Activated naive CD8-positive, alpha-beta T cell treated with anti-CD3 and anti-CD28 coated beads, Interleukin-2, amount 10 ng/mL, durations not matched to agents 7 days and 5 days (primary cell): ENCODE measurements around the gene MPV17L. TPM values are rescaled to one million over a fixed set of nuclear protein-coding genes. Genes with fewer than 3 reads are reported as not detected.
"Not testable (repeated sequence)": the region's sequence is repeated elsewhere in the genome, so short reads cannot be mapped to it uniquely, and the experiment has no call there.

Experiments used
- ATAC-seq: fragments of 150-1000 bp; cut with Tn5 transposase; one replicate; pipeline ENCODE4 v1.10.0; 2021; ENCODE audit warnings: low read depth, moderate library complexity
- POLR2A ChIA-PET: fragments of 350-600 bp; sonication (Branson Sonifier 250); formaldehyde crosslinking; loops from one replicate; lab custom pipeline; 2021; ENCODE audit warnings: antibody characterized with exemption; lab: Charles Lee
- DNase-seq: peaks from one replicate; pipeline ENCODE4 v3.0.0; 2021
- H3K27ac Mint-ChIP-seq: one replicate; pipeline ENCODE4 v1.8.0; 2022; ENCODE audit warnings: mild to moderate bottlenecking, mixed read lengths
- H3K27me3 Mint-ChIP-seq: one replicate; pipeline ENCODE4 v1.8.0; 2022; ENCODE audit warnings: mild to moderate bottlenecking, moderate library complexity, mixed read lengths
- H3K36me3 Mint-ChIP-seq: one replicate; pipeline ENCODE4 v1.8.0; 2021; ENCODE audit warnings: mild to moderate bottlenecking, mixed read lengths
- H3K4me1 Mint-ChIP-seq: one replicate; pipeline ENCODE4 v1.8.0; 2021; ENCODE audit warnings: mixed read lengths
- H3K4me3 Mint-ChIP-seq: one replicate; pipeline ENCODE4 v1.8.0; 2022; ENCODE audit warnings: mild to moderate bottlenecking, moderate library complexity, mixed read lengths
- H3K9me3 Mint-ChIP-seq: one replicate; pipeline ENCODE4 v1.8.0; 2021; ENCODE audit warnings: mixed read lengths
- total RNA-seq, 2 experiments: library from RNA; stranded (reverse); gene quantifications; one replicate each; pipeline ENCODE4 v1.2.3, GENCODE V29; 2021

Gene MPV17L
- total RNA-seq, 2 experiments from 2014 or later = not detected

- ATAC-seq (no peak), DNase-seq (no peak)
- Mint-ChIP-seq H3K27ac (no peak overlapping the region), H3K27me3 (peaks cover 4% of the 10 kb centered on the region), H3K4me3 (no peak overlapping the region), H3K4me1 (peaks cover 2% of the 10 kb centered on the region), H3K9me3 (peaks cover 7% of the 10 kb centered on the region), H3K36me3 (peaks cover 2% of the 10 kb centered on the region)
- POLR2A ChIA-PET = no interaction called here
These were observed 49.9 kb downstream of the MPV17L start for GRCh38 chr16:15445450-15445849.

- H3K27me3 Mint-ChIP-seq = peaks cover 4% of the 10 kb centered on the region
- ATAC-seq (no peak), DNase-seq (no peak)
- H3K4me1 Mint-ChIP-seq = peaks cover 2% of the 10 kb centered on the region
- H3K9me3 Mint-ChIP-seq = peaks cover 7% of the 10 kb centered on the region
- H3K27ac Mint-ChIP-seq = no peak overlapping the region
- H3K36me3 Mint-ChIP-seq = peaks cover 2% of the 10 kb centered on the region
- H3K4me3 Mint-ChIP-seq = no peak overlapping the region
- POLR2A ChIA-PET = no interaction called here
These were observed 51.3 kb downstream of the MPV17L start for GRCh38 chr16:15446901-15447300.

- ATAC-seq (no peak), DNase-seq (no peak)
These were observed 55.1 kb downstream of the MPV17L start for GRCh38 chr16:15450624-15451023.

GRCh38 chr16:15451098-15451731 lies 55.7 kb downstream of the MPV17L start:
- Mint-ChIP-seq H3K9me3 (peaks cover 1% of the 10 kb centered on the region), H3K4me3 (no peak overlapping the region), H3K27me3 (peaks cover 6% of the 10 kb centered on the region), H3K4me1 (peaks cover 2% of the 10 kb centered on the region), H3K27ac (no peak overlapping the region), H3K36me3 (no peaks in the 10 kb centered on the region)
- ATAC-seq = no peak
- POLR2A ChIA-PET = no interaction called here
- DNase-seq = no peak

More at GRCh38 chr16:15450624-15451023, 55.1 kb downstream of the MPV17L start:
- Mint-ChIP-seq H3K36me3 (no peaks in the 10 kb centered on the region), H3K4me3 (no peak overlapping the region), H3K9me3 (peaks cover 3% of the 10 kb centered on the region), H3K27ac (no peak overlapping the region), H3K27me3 (peaks cover 6% of the 10 kb centered on the region), H3K4me1 (peaks cover 2% of the 10 kb centered on the region)
- POLR2A ChIA-PET = no interaction called here

GRCh38 chr16:15452246-15452855 lies 56.8 kb downstream of the MPV17L start:
- peaks cover 1% of the 10 kb centered on the region for H3K9me3 Mint-ChIP-seq
- ATAC-seq (no peak), DNase-seq (no peak)
- H3K36me3 Mint-ChIP-seq = no peaks in the 10 kb centered on the region
- H3K27me3 Mint-ChIP-seq = peaks cover 6% of the 10 kb centered on the region
- no peak overlapping the region for H3K4me3 Mint-ChIP-seq
- no peaks in the 10 kb centered on the region for H3K4me1 Mint-ChIP-seq
- no peak overlapping the region for H3K27ac Mint-ChIP-seq
- POLR2A ChIA-PET = no interaction called here

- H3K27me3 Mint-ChIP-seq, H3K9me3 Mint-ChIP-seq, H3K36me3 Mint-ChIP-seq, H3K4me1 Mint-ChIP-seq, DNase-seq, POLR2A ChIA-PET, H3K4me3 Mint-ChIP-seq, H3K27ac Mint-ChIP-seq, ATAC-seq: not testable (repeated sequence)
These were observed 57.7 kb downstream of the MPV17L start for GRCh38 chr16:15453296-15453695.

GRCh38 chr16:15454933-15455332 lies 59.4 kb downstream of the MPV17L start:
- H3K4me1 Mint-ChIP-seq, H3K36me3 Mint-ChIP-seq, H3K4me3 Mint-ChIP-seq, H3K27ac Mint-ChIP-seq, POLR2A ChIA-PET, H3K27me3 Mint-ChIP-seq, ATAC-seq, DNase-seq, H3K9me3 Mint-ChIP-seq: not testable (repeated sequence)

GRCh38 chr16:15457400-15457799 lies 61.8 kb downstream of the MPV17L start:
- no peaks in the 10 kb centered on the region for H3K4me1 Mint-ChIP-seq
- no peak overlapping the region for H3K27ac Mint-ChIP-seq
- H3K4me3 Mint-ChIP-seq = no peak overlapping the region
- no peaks in the 10 kb centered on the region for H3K36me3 Mint-ChIP-seq
- POLR2A ChIA-PET = no interaction called here
- H3K27me3 Mint-ChIP-seq = peaks cover 6% of the 10 kb centered on the region
- no peaks in the 10 kb centered on the region for H3K9me3 Mint-ChIP-seq
- ATAC-seq (no peak), DNase-seq (no peak)

GRCh38 chr16:15457958-15458357 lies 62.4 kb downstream of the MPV17L start:
- POLR2A ChIA-PET = interaction anchor here (0.7 kb wide), 1 partner anchor 200 kb away, joined by 3 read pairs; no protein-coding TSS in a partner anchor
- H3K27me3 Mint-ChIP-seq = peaks cover 3% of the 10 kb centered on the region
- no peaks in the 10 kb centered on the region for H3K36me3 Mint-ChIP-seq
- DNase-seq = no peak
- H3K27ac Mint-ChIP-seq = no peak overlapping the region
- no peak overlapping the region for H3K4me3 Mint-ChIP-seq
- no peaks in the 10 kb centered on the region for H3K9me3 Mint-ChIP-seq
- H3K4me1 Mint-ChIP-seq = no peaks in the 10 kb centered on the region
- ATAC-seq = no peak

- ATAC-seq = no peak
- no peak overlapping the region for H3K4me3 Mint-ChIP-seq
- no peak overlapping the region for H3K27ac Mint-ChIP-seq
- H3K9me3 Mint-ChIP-seq = no peaks in the 10 kb centered on the region
- H3K36me3 Mint-ChIP-seq = no peaks in the 10 kb centered on the region
- peaks cover 2% of the 10 kb centered on the region for H3K27me3 Mint-ChIP-seq
- POLR2A ChIA-PET = no interaction called here
- no peak for DNase-seq
- no peaks in the 10 kb centered on the region for H3K4me1 Mint-ChIP-seq
These were observed 64.2 kb downstream of the MPV17L start for GRCh38 chr16:15459791-15460190.

- Mint-ChIP-seq H3K36me3 (no peaks in the 10 kb centered on the region), H3K4me3 (no peak overlapping the region), H3K27me3 (peaks cover 6% of the 10 kb centered on the region), H3K4me1 (no peaks in the 10 kb centered on the region), H3K27ac (no peak overlapping the region), H3K9me3 (no peaks in the 10 kb centered on the region)
- DNase-seq (no peak), ATAC-seq (no peak)
- POLR2A ChIA-PET = interaction anchor here (0.7 kb wide), 1 partner anchor 62 kb away, joined by 4 read pairs; no protein-coding TSS in a partner anchor
These were observed 65.0 kb downstream of the MPV17L start for GRCh38 chr16:15460601-15461000.

GRCh38 chr16:15461376-15461775 lies 65.8 kb downstream of the MPV17L start:
- H3K4me1 Mint-ChIP-seq = no peaks in the 10 kb centered on the region
- H3K4me3 Mint-ChIP-seq = no peak overlapping the region
- ATAC-seq = no peak
- H3K27ac Mint-ChIP-seq = no peak overlapping the region
- POLR2A ChIA-PET = no interaction called here
- no peaks in the 10 kb centered on the region for H3K36me3 Mint-ChIP-seq
- no peaks in the 10 kb centered on the region for H3K9me3 Mint-ChIP-seq
- DNase-seq = no peak
- peaks cover 6% of the 10 kb centered on the region for H3K27me3 Mint-ChIP-seq
